Cortex of kidney (tissue), 1 donor: Measurements from ENCODE around the gene CNTN6.

Experiments
- DNase-seq: peaks from one replicate; lab custom pipeline; 2025; lab: John Stamatoyannopoulos, UW

CNTN6 gene

DNA sequence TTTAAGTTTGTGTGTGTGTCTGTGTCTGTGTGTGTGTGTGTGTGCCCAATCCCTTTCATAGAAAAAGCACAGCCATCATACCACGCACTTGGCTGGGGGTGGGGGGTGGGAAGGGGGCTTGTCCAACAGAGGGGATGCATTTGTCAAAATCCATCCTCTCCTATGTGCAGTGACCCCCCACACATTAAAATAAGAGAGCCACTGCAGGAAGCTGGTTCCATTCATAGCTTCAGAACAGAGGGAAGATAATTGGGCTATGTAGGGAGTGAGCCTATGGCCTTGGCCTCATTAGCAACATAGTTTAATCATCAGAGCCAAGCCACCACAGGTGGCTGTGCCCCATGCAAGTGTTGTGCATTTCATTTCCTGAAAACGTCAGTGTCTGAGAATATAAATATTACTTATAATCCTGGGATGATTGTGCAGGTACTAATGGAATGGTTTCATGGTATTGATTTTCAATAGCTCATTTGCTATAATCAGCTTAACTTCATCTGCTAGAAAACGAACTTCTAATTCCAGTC lies 330.8 kb downstream of the CNTN6 start:
- no peak for DNase-seq

DNA sequence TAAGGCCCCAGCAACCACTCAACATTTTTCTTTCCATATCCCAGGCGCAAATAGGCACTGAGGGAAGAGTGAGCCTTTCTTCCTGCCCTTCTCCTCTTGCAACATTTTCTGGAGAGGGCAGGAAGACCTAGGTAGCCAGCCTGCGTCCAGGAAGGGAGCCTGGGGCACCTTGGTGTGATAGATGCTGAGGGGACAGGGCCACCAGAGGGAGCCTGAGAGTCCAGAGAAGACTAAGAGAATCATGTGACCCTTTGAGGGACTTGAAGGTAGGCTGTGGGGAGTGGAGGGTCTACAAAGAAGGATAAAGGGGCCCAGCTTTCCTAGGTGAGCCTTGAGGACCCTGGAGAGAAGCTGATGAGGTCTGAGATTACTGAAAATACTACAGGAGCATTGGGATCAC lies 346.6 kb downstream of the CNTN6 start:
- no peak for DNase-seq

DNA sequence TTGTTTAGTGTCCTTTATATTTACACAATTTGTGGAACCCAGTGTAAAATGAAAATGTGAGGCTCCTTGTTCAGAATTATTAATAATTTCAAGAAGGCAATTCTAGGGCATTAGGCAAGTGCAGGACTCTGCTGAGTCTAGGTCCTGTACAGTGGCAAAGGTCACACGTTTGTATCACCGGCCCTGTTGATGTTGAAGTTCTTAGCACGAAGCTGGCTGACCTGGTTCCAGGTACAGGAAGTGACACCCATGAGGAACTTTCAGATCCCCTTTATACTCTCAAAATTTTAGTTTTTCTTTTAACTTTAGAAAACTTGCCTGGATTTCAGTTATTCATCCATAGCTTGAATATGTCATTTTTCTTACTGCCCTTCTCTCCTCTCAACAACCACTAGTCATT lies 349.4 kb downstream of the CNTN6 start:
- DNase-seq = no peak

DNA sequence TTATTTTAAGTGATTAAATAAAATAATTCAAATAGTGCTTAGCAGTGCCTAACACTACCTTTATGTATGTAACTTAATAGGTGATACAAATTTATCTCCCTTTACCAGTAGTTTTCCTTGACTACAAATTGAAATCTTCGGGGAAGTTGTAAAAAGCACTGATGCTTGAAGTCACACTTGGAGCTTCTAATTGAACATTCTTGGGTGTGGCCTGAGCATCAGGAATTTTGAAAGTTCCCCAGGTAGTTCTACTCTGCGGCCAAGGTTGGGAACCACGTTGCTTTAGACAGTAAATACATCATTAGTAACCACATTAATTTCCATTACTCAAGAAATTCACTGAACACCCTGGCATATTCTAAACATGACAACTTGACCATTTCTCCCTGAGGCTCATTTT lies 351.4 kb downstream of the CNTN6 start:
- no peak for DNase-seq

DNA sequence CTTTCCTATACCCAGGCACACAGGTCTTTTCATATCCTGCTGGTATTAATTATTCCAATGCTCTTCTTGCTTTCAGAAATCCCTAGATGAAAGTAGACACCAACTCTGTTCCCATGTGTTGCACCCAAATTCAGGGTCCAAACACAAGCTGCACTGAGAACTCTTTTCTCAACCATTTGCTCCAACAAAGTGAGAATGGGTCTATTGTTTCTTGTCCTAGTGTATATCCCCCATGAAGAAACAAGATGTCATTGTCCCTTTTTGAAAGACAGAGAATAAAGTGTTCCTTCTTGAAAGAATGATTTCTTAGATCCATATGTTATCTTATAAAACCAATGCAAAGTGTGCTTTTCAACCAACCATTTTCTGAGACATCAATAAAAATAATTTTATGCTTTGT lies 353.7 kb downstream of the CNTN6 start:
- no peak for DNase-seq

DNA sequence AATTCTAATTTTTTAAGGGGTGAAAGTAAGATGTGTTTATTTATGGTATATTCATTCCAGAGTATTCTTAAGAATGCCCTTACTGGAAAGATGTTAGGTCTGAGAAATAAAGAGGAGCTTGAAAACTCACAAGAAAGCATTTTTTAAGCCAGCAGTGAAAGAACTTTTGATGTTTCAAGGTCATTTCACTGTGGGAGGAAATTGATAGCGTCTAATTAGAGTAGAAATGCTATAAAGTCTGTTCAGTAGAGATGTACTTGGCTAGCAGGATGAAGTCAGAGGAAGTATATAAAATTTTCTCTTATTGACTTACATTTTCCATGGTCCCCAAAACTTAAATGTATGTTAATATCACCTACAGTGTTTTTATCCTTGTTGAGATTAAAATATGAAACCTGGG lies 354.6 kb downstream of the CNTN6 start:
- DNase-seq = no peak

DNA sequence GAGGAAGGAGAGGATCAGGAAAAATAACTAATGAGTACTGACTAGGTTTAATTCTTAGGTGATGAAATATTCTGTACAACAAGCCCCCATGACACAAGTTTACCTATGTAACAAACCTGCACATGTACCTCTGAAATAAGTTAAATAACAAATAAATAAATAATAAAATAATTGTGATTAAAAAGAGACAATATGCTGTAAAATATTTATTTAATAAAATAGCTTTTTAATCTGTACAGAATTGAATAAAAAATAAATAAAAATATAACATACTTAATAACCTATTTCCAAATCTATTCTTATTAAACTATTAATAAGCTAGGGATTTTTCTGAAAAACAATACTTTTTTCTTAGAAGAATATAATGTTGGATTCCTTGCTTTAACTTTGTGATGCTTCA lies 355.6 kb downstream of the CNTN6 start:
- no peak for DNase-seq
